ENCODE measurements around the gene FBXW5. TPM values are rescaled to one million over a fixed set of nuclear protein-coding genes. Genes with fewer than 3 reads are reported as not detected.

FBXW5 gene
- total RNA-seq, 4 donors from 2014 or later, result 101 to 166 (median 142) TPM

GRCh38 chr9:136899196-136899595, 45.3 kb downstream of the FBXW5 start:
- no peak for TF ChIP-seq EP300 (IDR thresholded peaks at IDR 0.05)
- no peak for TF ChIP-seq POLR2A (IDR thresholded peaks at IDR 0.05)
- TF ChIP-seq, protein P1, sequence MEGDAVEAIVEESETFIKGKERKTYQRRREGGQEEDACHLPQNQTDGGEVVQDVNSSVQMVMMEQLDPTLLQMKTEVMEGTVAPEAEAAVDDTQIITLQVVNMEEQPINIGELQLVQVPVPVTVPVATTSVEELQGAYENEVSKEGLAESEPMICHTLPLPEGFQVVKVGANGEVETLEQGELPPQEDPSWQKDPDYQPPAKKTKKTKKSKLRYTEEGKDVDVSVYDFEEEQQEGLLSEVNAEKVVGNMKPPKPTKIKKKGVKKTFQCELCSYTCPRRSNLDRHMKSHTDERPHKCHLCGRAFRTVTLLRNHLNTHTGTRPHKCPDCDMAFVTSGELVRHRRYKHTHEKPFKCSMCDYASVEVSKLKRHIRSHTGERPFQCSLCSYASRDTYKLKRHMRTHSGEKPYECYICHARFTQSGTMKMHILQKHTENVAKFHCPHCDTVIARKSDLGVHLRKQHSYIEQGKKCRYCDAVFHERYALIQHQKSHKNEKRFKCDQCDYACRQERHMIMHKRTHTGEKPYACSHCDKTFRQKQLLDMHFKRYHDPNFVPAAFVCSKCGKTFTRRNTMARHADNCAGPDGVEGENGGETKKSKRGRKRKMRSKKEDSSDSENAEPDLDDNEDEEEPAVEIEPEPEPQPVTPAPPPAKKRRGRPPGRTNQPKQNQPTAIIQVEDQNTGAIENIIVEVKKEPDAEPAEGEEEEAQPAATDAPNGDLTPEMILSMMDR (IDR thresholded peaks at IDR 0.05), result no peak
- no peak for TF ChIP-seq POLR2AphosphoS5 (IDR thresholded peaks at IDR 0.05)
- Histone ChIP-seq H3K27ac (no peak overlapping the region), H3K27me3 (no peaks in the 10 kb centered on the region), H3K36me3 (peaks cover 22% of the 10 kb centered on the region), H3K4me3 (no peak overlapping the region), H3K4me1 (peaks cover 55% of the 10 kb centered on the region), H3K9me3 (no peaks in the 10 kb centered on the region)
- no peak for DNase-seq (ENCODE audit: low spot score in 2 of 2)
- WGBS, result 44% methylated on average over 9 of the region's 9 CpGs

DNA sequence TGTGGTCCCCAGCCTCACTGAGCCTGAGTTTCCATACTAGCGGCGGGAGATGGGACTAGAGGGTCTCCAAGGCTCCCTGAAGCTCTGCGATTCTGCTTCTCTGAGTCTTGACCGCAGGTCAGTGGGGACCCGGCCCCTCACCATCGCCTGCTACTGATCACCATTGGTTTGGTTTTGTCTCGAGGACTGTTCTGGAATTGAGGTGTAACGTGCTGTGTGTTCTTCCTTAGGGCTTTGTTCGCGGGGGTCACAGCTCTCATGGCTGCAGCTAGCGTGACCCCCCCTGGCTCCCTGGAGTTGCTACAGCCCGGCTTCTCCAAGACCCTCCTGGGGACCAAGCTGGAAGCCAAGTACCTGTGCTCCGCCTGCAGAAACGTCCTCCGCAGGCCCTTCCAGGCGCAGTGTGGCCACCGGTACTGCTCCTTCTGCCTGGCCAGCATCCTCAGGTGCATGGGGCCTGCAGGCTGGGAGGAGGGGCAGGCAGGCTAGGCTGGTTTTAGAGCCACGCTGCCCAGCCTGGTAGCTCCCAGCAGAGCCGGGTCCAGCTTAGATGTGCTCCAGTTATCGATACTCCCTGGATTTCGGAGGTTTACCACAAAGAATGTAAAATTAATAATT, 45.9 kb downstream of the FBXW5 start:
- WGBS, result 92% methylated on average over 11 of the region's 21 CpGs
- Histone ChIP-seq H3K9me3 (no peaks in the 10 kb centered on the region), H3K36me3 (peaks cover 22% of the 10 kb centered on the region), H3K4me3 (no peak overlapping the region), H3K27ac (no peak overlapping the region), H3K27me3 (no peaks in the 10 kb centered on the region), H3K4me1 (peaks cover 51% of the 10 kb centered on the region)
- DNase-seq (ENCODE audit: low spot score in 2 of 2), result no peak
- TF ChIP-seq POLR2A (IDR thresholded peaks at IDR 0.05) (no peak), POLR2AphosphoS5 (IDR thresholded peaks at IDR 0.05) (no peak), EP300 (IDR thresholded peaks at IDR 0.05) (no peak)
- TF ChIP-seq, protein P1 (IDR thresholded peaks at IDR 0.05), result no peak

- H3K4me1 ChIP-seq, result peaks cover 27% of the 10 kb centered on the region
- H3K9me3 ChIP-seq, result no peaks in the 10 kb centered on the region
- H3K36me3 ChIP-seq, result peaks cover 22% of the 10 kb centered on the region
- no peak overlapping the region for H3K27ac ChIP-seq
- no peak for DNase-seq (ENCODE audit: low spot score in 2 of 2)
- H3K27me3 ChIP-seq, result no peaks in the 10 kb centered on the region
- no peak for TF ChIP-seq POLR2AphosphoS5 (IDR thresholded peaks at IDR 0.05)
- TF ChIP-seq POLR2A (IDR thresholded peaks at IDR 0.05), result no peak
- TF ChIP-seq, protein P1 (IDR thresholded peaks at IDR 0.05), result no peak
- no peak for TF ChIP-seq EP300 (IDR thresholded peaks at IDR 0.05)
- no peak overlapping the region for H3K4me3 ChIP-seq
- 81% methylated on average over 11 of the region's 11 CpGs for WGBS
These were observed 48.5 kb downstream of the FBXW5 start for GRCh38 chr9:136896027-136896426.

GRCh38 chr9:136890661-136891060, 53.9 kb downstream of the FBXW5 start:
- no peaks in the 10 kb centered on the region for H3K27me3 ChIP-seq
- H3K9me3 ChIP-seq, result no peaks in the 10 kb centered on the region
- H3K27ac ChIP-seq, result no peak overlapping the region
- no peaks in the 10 kb centered on the region for H3K36me3 ChIP-seq
- no peak for DNase-seq (ENCODE audit: low spot score in 2 of 2)
- no peak overlapping the region for H3K4me3 ChIP-seq
- WGBS, result 83% methylated on average over 13 of the region's 13 CpGs
- no peak for TF ChIP-seq POLR2AphosphoS5 (IDR thresholded peaks at IDR 0.05)
- no peak for TF ChIP-seq POLR2A (IDR thresholded peaks at IDR 0.05)
- TF ChIP-seq, protein P1 (IDR thresholded peaks at IDR 0.05), result no peak
- no peak for TF ChIP-seq EP300 (IDR thresholded peaks at IDR 0.05)
- peaks cover 14% of the 10 kb centered on the region for H3K4me1 ChIP-seq

Other genes starting within 250 kb of the FBXW5 start
- 10 to 100 TPM in 1 of 4 donors, 1 to 10 TPM in 3; 3.8 to 13.1 (median 6.3) TPM for gene DIPK1B, start 232.2 kb downstream of the FBXW5 start, total RNA-seq
- gene LCN10, start 201.8 kb downstream of the FBXW5 start, total RNA-seq, result 1 to 10 TPM in 2 of 4 donors, under 1 TPM in 1, not detected in 1; 0.32 to 3.5 (median 2.8) TPM
- 1 to 10 TPM; 4.0 to 8.3 (median 5.9) TPM for gene LCN6, start 196.2 kb downstream of the FBXW5 start, total RNA-seq
- not detected for gene LCN8, start 186.5 kb downstream of the FBXW5 start, total RNA-seq
- under 1 TPM in 1 of 4 donors, not detected in 3; 0.21 TPM for gene LCN15, start 180.2 kb downstream of the FBXW5 start, total RNA-seq
- gene TMEM141, start 153.4 kb downstream of the FBXW5 start, total RNA-seq, result 100 to 1,000 TPM in 2 of 4 donors, 10 to 100 TPM in 2; 71.1 to 148 (median 115) TPM
- 10 to 100 TPM in 1 of 4 donors, 1 to 10 TPM in 3; 1.1 to 10.3 (median 2.3) TPM for gene CCDC183, start 148.4 kb downstream of the FBXW5 start, total RNA-seq
- gene RABL6, start 136.8 kb downstream of the FBXW5 start, total RNA-seq, result 10 to 100 TPM; 54.2 to 70.7 (median 61.0) TPM
- gene AJM1, start 102.3 kb downstream of the FBXW5 start, total RNA-seq, result 1 to 10 TPM; 1.6 to 3.1 (median 2.2) TPM
- 10 to 100 TPM; 41.9 to 64.2 (median 46.6) TPM for gene PHPT1, start 95.3 kb downstream of the FBXW5 start, total RNA-seq
- gene MAMDC4, start 92.4 kb downstream of the FBXW5 start, total RNA-seq, result 1 to 10 TPM; 1.3 to 3.9 (median 1.8) TPM
- 100 to 1,000 TPM; 236 to 328 (median 311) TPM for gene EDF1, start 78.4 kb downstream of the FBXW5 start, total RNA-seq
- gene TRAF2, start 58.2 kb downstream of the FBXW5 start, total RNA-seq, result 10 to 100 TPM in 2 of 4 donors, 1 to 10 TPM in 2; 8.6 to 16.1 (median 10.5) TPM
- gene C8G, start 505 bp upstream of the FBXW5 start, total RNA-seq, result 1 to 10 TPM in 1 of 4 donors, not detected in 3; 2.7 TPM
- 1 to 10 TPM in 1 of 4 donors, not detected in 3; 3.7 TPM for gene LCN12, start 7.5 kb upstream of the FBXW5 start, total RNA-seq
- 10 to 100 TPM in 3 of 4 donors, 1 to 10 TPM in 1; 4.3 to 31.7 (median 25.7) TPM for gene PTGDS, start 32.8 kb upstream of the FBXW5 start, total RNA-seq
- under 1 TPM in 2 of 4 donors, not detected in 2; 0.18 to 0.40 TPM for gene LCNL1, start 38.3 kb upstream of the FBXW5 start, total RNA-seq
- gene PAXX, start 47.7 kb upstream of the FBXW5 start, total RNA-seq, result 10 to 100 TPM; 43.2 to 68.6 (median 61.5) TPM
- gene CLIC3, start 51.8 kb upstream of the FBXW5 start, total RNA-seq, result 100 to 1,000 TPM in 3 of 4 donors, 10 to 100 TPM in 1; 20.6 to 159 (median 130) TPM
- gene ABCA2, start 83.5 kb upstream of the FBXW5 start, total RNA-seq, result 10 to 100 TPM; 10.4 to 44.7 (median 33.4) TPM
- gene FUT7, start 87.3 kb upstream of the FBXW5 start, total RNA-seq, result under 1 TPM in 1 of 4 donors, not detected in 3; 0.72 TPM
- gene NPDC1, start 101.4 kb upstream of the FBXW5 start, total RNA-seq, result 10 to 100 TPM; 22.2 to 64.0 (median 47.3) TPM
- gene ENTPD2, start 109.3 kb upstream of the FBXW5 start, total RNA-seq, result 10 to 100 TPM; 13.3 to 20.8 (median 16.7) TPM
- 10 to 100 TPM in 3 of 4 donors, 1 to 10 TPM in 1; 8.2 to 13.6 (median 13.3) TPM for gene SAPCD2, start 125.8 kb upstream of the FBXW5 start, total RNA-seq
- 10 to 100 TPM in 1 of 4 donors, 1 to 10 TPM in 3; 5.0 to 10.1 (median 6.8) TPM for gene UAP1L1, start 132.8 kb upstream of the FBXW5 start, total RNA-seq
- 10 to 100 TPM; 52.1 to 99.2 (median 63.1) TPM for gene MAN1B1, start 142.2 kb upstream of the FBXW5 start, total RNA-seq
- 100 to 1,000 TPM in 2 of 4 donors, 10 to 100 TPM in 2; 71.4 to 139 (median 96.5) TPM for gene DPP7, start 170.0 kb upstream of the FBXW5 start, total RNA-seq
- gene GRIN1, start 194.4 kb upstream of the FBXW5 start, total RNA-seq, result under 1 TPM in 3 of 4 donors, not detected in 1; 0.16 to 0.25 (median 0.16) TPM
- gene LRRC26, start 225.3 kb upstream of the FBXW5 start, total RNA-seq, result 10 to 100 TPM in 1 of 4 donors, 1 to 10 TPM in 3; 5.4 to 37.2 (median 7.9) TPM
- gene TMEM210, start 227.3 kb upstream of the FBXW5 start, total RNA-seq, result not detected
- 10 to 100 TPM; 24.8 to 99.8 (median 54.9) TPM for gene ANAPC2, start 243.8 kb upstream of the FBXW5 start, total RNA-seq
- 10 to 100 TPM; 45.9 to 72.0 (median 71.1) TPM for gene SSNA1, start 243.9 kb upstream of the FBXW5 start, total RNA-seq

Data from suprapubic skin (tissue), 4 donors.